Measurements from ENCODE around the gene LRMDA. TPM values are rescaled to one million over a fixed set of nuclear protein-coding genes. Genes with fewer than 3 reads are reported as not detected.

Gene LRMDA
- polyA plus RNA-seq, 3 donors, result 39.8 to 59.6 (median 56.4) TPM

DNA sequence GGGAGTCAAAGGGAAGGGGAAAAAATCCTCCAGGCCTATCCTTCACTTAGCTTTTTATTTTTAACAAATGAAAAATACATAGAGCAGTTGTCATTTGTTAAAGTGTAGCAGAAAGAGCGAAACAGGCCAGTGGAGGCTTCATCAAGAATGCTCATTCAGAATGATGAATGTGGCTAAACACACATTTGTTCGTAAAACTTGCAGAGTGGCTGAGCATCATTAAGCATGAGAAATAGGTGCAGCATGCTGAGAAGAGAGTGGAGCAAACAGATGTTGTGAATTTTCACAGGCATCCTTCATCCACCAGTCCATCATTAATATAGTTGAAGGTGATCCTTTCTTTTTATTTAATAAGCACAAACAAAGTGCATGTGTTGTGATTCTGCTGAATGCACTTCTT is 407.6 kb downstream of the LRMDA start:
- Mint-ChIP-seq H3K27me3 (ENCODE audit: low read depth in 3 of 3) (no peaks in the 10 kb centered on the region), H3K27ac (no peak overlapping the region), H3K4me3 (no peak overlapping the region), H3K36me3 (peaks cover 3 to 17% of the 10 kb centered on the region in 2 donors), H3K4me1 (peaks cover 10% of the 10 kb centered on the region), H3K9me3 (peaks cover 0 to 2% (median 0%) of the 10 kb centered on the region in 7 donors)
- Histone ChIP-seq H4K20me1 (ENCODE audit: insufficient read depth, low read length) (no peaks in the 10 kb centered on the region), H3K9me3 (replicated peaks in 1 of 2; ENCODE audit: control insufficient read depth in 1 of 2, insufficient read depth in 1 of 2, low read length in 2 of 2) (no peaks in the 10 kb centered on the region), H2AFZ (ENCODE audit: insufficient read depth, low read depth, low read length, poor library complexity, severe bottlenecking) (no peak overlapping the region), H3K4me2 (replicated peaks; ENCODE audit: extremely low read depth, low read length, poor library complexity, severe bottlenecking) (no peak overlapping the region), H3K36me3 (replicated peaks in 1 of 2; ENCODE audit: control insufficient read depth in 1 of 2, insufficient read depth in 2 of 2, low read length in 2 of 2) (no peaks in the 10 kb centered on the region), H3K27ac (ENCODE audit: low read depth in 1 of 2, low read length in 2 of 2) (no peak overlapping the region), H3K9ac (ENCODE audit: insufficient read depth, low read length, poor library complexity, severe bottlenecking) (no peak overlapping the region), H3K4me1 (ENCODE audit: control insufficient read depth in 1 of 2, insufficient read depth in 2 of 2, low read length in 2 of 2) (no peaks in the 10 kb centered on the region), H3K27me3 (ENCODE audit: control insufficient read depth in 2 of 2, insufficient read depth in 2 of 2, low read length in 2 of 2) (no peaks in the 10 kb centered on the region), H3K79me2 (ENCODE audit: insufficient read depth, low read length) (peaks cover 5% of the 10 kb centered on the region), H3K4me3 (replicated peaks in 1 of 3; ENCODE audit: low read depth in 2 of 3, low read length in 3 of 3) (no peak overlapping the region)
- TF ChIP-seq, protein P1, sequence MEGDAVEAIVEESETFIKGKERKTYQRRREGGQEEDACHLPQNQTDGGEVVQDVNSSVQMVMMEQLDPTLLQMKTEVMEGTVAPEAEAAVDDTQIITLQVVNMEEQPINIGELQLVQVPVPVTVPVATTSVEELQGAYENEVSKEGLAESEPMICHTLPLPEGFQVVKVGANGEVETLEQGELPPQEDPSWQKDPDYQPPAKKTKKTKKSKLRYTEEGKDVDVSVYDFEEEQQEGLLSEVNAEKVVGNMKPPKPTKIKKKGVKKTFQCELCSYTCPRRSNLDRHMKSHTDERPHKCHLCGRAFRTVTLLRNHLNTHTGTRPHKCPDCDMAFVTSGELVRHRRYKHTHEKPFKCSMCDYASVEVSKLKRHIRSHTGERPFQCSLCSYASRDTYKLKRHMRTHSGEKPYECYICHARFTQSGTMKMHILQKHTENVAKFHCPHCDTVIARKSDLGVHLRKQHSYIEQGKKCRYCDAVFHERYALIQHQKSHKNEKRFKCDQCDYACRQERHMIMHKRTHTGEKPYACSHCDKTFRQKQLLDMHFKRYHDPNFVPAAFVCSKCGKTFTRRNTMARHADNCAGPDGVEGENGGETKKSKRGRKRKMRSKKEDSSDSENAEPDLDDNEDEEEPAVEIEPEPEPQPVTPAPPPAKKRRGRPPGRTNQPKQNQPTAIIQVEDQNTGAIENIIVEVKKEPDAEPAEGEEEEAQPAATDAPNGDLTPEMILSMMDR (IDR thresholded peaks at IDR 0.05), result no peak
- intact Hi-C loops (cut with micrococcal nuclease), result no loop called here
- no peak for DNase-seq
- WGBS (ENCODE audit: insufficient coverage), result 100% methylated on average over 1 of the region's 2 CpGs

DNA sequence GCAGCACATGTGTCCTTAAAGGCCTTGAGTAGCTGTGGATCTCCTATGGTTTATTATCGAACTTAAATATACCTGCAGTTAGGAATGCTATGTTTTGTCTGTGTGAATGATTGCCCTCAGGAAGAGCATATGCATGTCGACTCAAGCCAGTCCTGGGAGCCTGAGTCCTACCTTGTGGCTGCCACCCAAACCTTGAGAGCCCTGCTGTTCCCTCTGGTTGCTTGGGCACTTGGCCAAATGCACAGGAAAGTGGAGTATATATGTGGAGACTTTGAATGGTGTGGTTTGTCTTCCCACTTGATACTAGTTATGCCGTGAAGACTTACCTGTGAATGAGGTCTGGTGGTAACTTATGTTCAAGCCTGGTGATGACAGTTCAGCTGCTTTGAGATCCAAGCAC is 409.8 kb downstream of the LRMDA start:
- intact Hi-C loops (cut with micrococcal nuclease), result no loop called here
- no peak overlapping the region for H3K27ac Mint-ChIP-seq
- Histone ChIP-seq H3K9ac (ENCODE audit: insufficient read depth, low read length, poor library complexity, severe bottlenecking) (no peak overlapping the region), H3K27ac (ENCODE audit: low read depth in 1 of 2, low read length in 2 of 2) (no peak overlapping the region), H4K20me1 (ENCODE audit: insufficient read depth, low read length) (peaks cover 5% of the 10 kb centered on the region), H2AFZ (ENCODE audit: insufficient read depth, low read depth, low read length, poor library complexity, severe bottlenecking) (no peak overlapping the region), H3K79me2 (ENCODE audit: insufficient read depth, low read length) (peaks cover 5% of the 10 kb centered on the region), H3K4me2 (replicated peaks; ENCODE audit: extremely low read depth, low read length, poor library complexity, severe bottlenecking) (no peak overlapping the region), H3K27me3 (ENCODE audit: control insufficient read depth in 2 of 2, insufficient read depth in 2 of 2, low read length in 2 of 2) (no peaks in the 10 kb centered on the region), H3K4me3 (replicated peaks in 1 of 3; ENCODE audit: low read depth in 2 of 3, low read length in 3 of 3) (no peak overlapping the region), H3K9me3 (replicated peaks in 1 of 2; ENCODE audit: control insufficient read depth in 1 of 2, insufficient read depth in 1 of 2, low read length in 2 of 2) (no peaks in the 10 kb centered on the region), H3K36me3 (replicated peaks in 1 of 2; ENCODE audit: control insufficient read depth in 1 of 2, insufficient read depth in 2 of 2, low read length in 2 of 2) (no peaks in the 10 kb centered on the region), H3K4me1 (ENCODE audit: control insufficient read depth in 1 of 2, insufficient read depth in 2 of 2, low read length in 2 of 2) (peaks cover 7 to 9% of the 10 kb centered on the region in 2 donors)
- no peak overlapping the region for H3K4me3 Mint-ChIP-seq
- peaks cover 0 to 2% (median 0%) of the 10 kb centered on the region in 7 donors for H3K9me3 Mint-ChIP-seq
- DNase-seq, result no peak
- H3K27me3 Mint-ChIP-seq (ENCODE audit: low read depth in 3 of 3), result no peaks in the 10 kb centered on the region
- peaks cover 3 to 12% of the 10 kb centered on the region in 2 donors for H3K36me3 Mint-ChIP-seq
- TF ChIP-seq, protein P1 (IDR thresholded peaks at IDR 0.05), result no peak
- 100% methylated on average over 3 of the region's 3 CpGs for WGBS (ENCODE audit: insufficient coverage)
- H3K4me1 Mint-ChIP-seq, result peaks cover 20% of the 10 kb centered on the region

Measured in CD14-positive monocyte (primary cell).